K562 (cell line): ENCODE results near the gene ACTR3C. TPM values are rescaled to one million over a fixed set of nuclear protein-coding genes. Genes with fewer than 3 reads are reported as not detected.

Source experiments
- ARID4B ChIP-seq: sonication (generic); formaldehyde crosslinking; IDR thresholded peaks from 2 replicates; pipeline ENCODE4 v1.8.0; 2022; ENCODE audit warnings: mild to moderate bottlenecking, missing genetic modification reagents
- ASH1L ChIP-seq: fragments of 450-650 bp; IDR thresholded peaks from 2 replicates; pipeline ENCODE4 v1.6.1; 2018; ENCODE audit warnings: borderline replicate concordance, mild to moderate bottlenecking, low read depth; ENCODE audit not compliant: partially characterized antibody
- ATF3 ChIP-seq, 2 experiments: fragments of 450-650 bp in 1 of 2; sonication (generic) in 1 of 2; formaldehyde crosslinking in 1 of 2; IDR thresholded peaks in 1 of 2; conservative IDR thresholded peaks in 1 of 2; 2 replicates each; pipeline versions ENCODE4 v1.6.1 to v1.8.1; 2016 to 2023; ENCODE audit warnings: mild to moderate bottlenecking in 2 of 2, moderate library complexity in 2 of 2, inconsistent platforms in 1 of 2, missing genetic modification reagents in 1 of 2
- FOXP1 ChIP-seq: sonication (generic); formaldehyde crosslinking; IDR thresholded peaks from 2 replicates; pipeline ENCODE4 v1.8.0; 2022; ENCODE audit warnings: mild to moderate bottlenecking, missing genetic modification reagents
- ID3 ChIP-seq, 2 experiments: fragments of 250-450 bp in 1 of 2; fragments of 450-650 bp in 1 of 2; sonication (Bioruptor Pico) in 1 of 2; IDR thresholded peaks; 2 replicates each; pipeline versions ENCODE4 v1.6.1 to v1.8.0; 2016 to 2021; ENCODE audit warnings: mild to moderate bottlenecking in 2 of 2, moderate library complexity in 2 of 2, missing compliant biosample characterization in 1 of 2, missing genetic modification characterization in 1 of 2
- NR1H2 ChIP-seq: sonication (generic); formaldehyde crosslinking; IDR thresholded peaks from 2 replicates; pipeline ENCODE4 v1.4.0; 2020; ENCODE audit warnings: mild to moderate bottlenecking, missing genetic modification reagents
- PURB ChIP-seq: sonication (generic); formaldehyde crosslinking; IDR thresholded peaks from 2 replicates; pipeline ENCODE4 v1.9.0; 2021; ENCODE audit warnings: low read depth, mild to moderate bottlenecking, missing genetic modification reagents
- RREB1 ChIP-seq: fragments of 250-450 bp; sonication (Bioruptor Pico); IDR thresholded peaks from 2 replicates; pipeline ENCODE4 v1.4.0; 2020
- ZBTB17 ChIP-seq: fragments of 450-650 bp; formaldehyde crosslinking; IDR thresholded peaks from 2 replicates; pipeline ENCODE4 v1.4.0; 2020; ENCODE audit warnings: mild to moderate bottlenecking
- ZNF217 ChIP-seq: sonication (generic); formaldehyde crosslinking; IDR thresholded peaks from 2 replicates; pipeline ENCODE4 v1.8.0; 2022; ENCODE audit warnings: mild to moderate bottlenecking, missing genetic modification reagents
- ZNF764 ChIP-seq: fragments of 250-450 bp; sonication (Bioruptor Pico); IDR thresholded peaks from 2 replicates; pipeline ENCODE4 v1.4.0; 2020; ENCODE audit warnings: low read depth, mild to moderate bottlenecking, moderate library complexity
- ZNF780A ChIP-seq: fragments of 250-450 bp; sonication (Bioruptor Pico); IDR thresholded peaks from 2 replicates; pipeline ENCODE4 v1.5.0; 2021; ENCODE audit warnings: mild to moderate bottlenecking
- polyA plus RNA-seq, 8 experiments: library from polyadenylated mRNA; depleted of rRNA in 4 of 8; stranded (reverse) in 5 of 8; unstranded in 3 of 8; fragments of >200 nt; fragmentation: Nextera tagmentation in 2 of 8; fragmentation: Illumina TruSeq in 1 of 8; extraction: Ambion mirVana in 2 of 8; extraction: Trizol in 1 of 8; gene quantifications; 2 replicates each; pipeline versions ENCODE4 v1.2.1 to v1.2.3, GENCODE V29; 2011 to 2014; ENCODE audit warnings: inconsistent platforms in 1 of 8, missing spikeins in 1 of 8
- total RNA-seq, 7 experiments: library from RNA; depleted of rRNA in 6 of 7; stranded (reverse); fragments of >200 nt in 6 of 7; fragmentation: Illumina TruSeq in 2 of 7; extraction: Trizol in 2 of 7; gene quantifications; 2 replicates each; pipeline versions ENCODE4 v1.2.1 to v1.2.3, GENCODE V29; 2011 to 2021; ENCODE audit warnings: low replicate concordance in 1 of 7

Gene ACTR3C
- total and polyA plus RNA-seq, 9 of the 15 experiments (the other 6 are each of a cell fraction or from before 2014, with no cell fraction given) = 9.0 to 35.4 (median 13.3) TPM

GRCh38 chr7:150368096-150368883 lies 44.9 kb upstream of the ACTR3C start, which contains the start of gene REPIN1 (continued):
- TF ChIP-seq ARID4B (CRISPR knock-in tag) = no peak
- TF ChIP-seq RREB1 (CRISPR knock-in tag) = no peak; the same call in 1 of the 2 replicates
- peak; percentile 52; the same call in 1 of the 2 replicates for TF ChIP-seq NR1H2 (CRISPR knock-in tag)
- TF ChIP-seq ZBTB17 (CRISPR knock-in tag) = peak; percentile 58; the same call in 1 of the 2 replicates
- no peak for TF ChIP-seq ZNF764
- TF ChIP-seq PURB (CRISPR knock-in tag) = no peak
- no peak for TF ChIP-seq ID3 (CRISPR knock-in tag; IDR thresholded peaks at IDR 0.05)
- TF ChIP-seq ID3 (tag; IDR thresholded peaks at IDR 0.05) = peak; percentile 79; the same call in 1 of the 2 replicates
- TF ChIP-seq ATF3 (IDR thresholded peaks at IDR 0.05) = no peak
- peak; percentile 45; the same call in 1 of the 2 replicates for TF ChIP-seq ATF3 (CRISPR knock-in tag; conservative IDR thresholded peaks at IDR 0.05)
- TF ChIP-seq FOXP1 (CRISPR knock-in tag) = peak; percentile 89
- no peak for TF ChIP-seq ZNF217 (CRISPR knock-in tag)
- no peak for TF ChIP-seq ASH1L
- TF ChIP-seq ZNF780A (CRISPR knock-in tag) = no peak
